Peyer's patch (tissue), 4 donors: ENCODE results near the gene OLA1.

Experiments used
- POLR2A ChIP-seq, 2 donors: fragments of 450-650 bp; IDR thresholded peaks; one replicate each; pipeline ENCODE4 v1.5.1; 2017; ENCODE audit warnings: antibody characterized with exemption in 2 of 2, mild to moderate bottlenecking in 2 of 2, moderate library complexity in 2 of 2
- TF ChIP-seq, protein P1 (sequence below), 6 experiments: fragments of 450-650 bp in 4 of 6; fragments of 200-600 bp in 2 of 6; sonication (generic) in 1 of 6; IDR thresholded peaks; one replicate each; pipeline ENCODE4 v1.5.1; 2017 to 2019; ENCODE audit warnings: antibody characterized with exemption in 6 of 6, mild to moderate bottlenecking in 3 of 6, moderate library complexity in 1 of 6

- TF ChIP-seq POLR2A (IDR thresholded peaks at IDR 0.05), result no peak
- TF ChIP-seq, protein P1, sequence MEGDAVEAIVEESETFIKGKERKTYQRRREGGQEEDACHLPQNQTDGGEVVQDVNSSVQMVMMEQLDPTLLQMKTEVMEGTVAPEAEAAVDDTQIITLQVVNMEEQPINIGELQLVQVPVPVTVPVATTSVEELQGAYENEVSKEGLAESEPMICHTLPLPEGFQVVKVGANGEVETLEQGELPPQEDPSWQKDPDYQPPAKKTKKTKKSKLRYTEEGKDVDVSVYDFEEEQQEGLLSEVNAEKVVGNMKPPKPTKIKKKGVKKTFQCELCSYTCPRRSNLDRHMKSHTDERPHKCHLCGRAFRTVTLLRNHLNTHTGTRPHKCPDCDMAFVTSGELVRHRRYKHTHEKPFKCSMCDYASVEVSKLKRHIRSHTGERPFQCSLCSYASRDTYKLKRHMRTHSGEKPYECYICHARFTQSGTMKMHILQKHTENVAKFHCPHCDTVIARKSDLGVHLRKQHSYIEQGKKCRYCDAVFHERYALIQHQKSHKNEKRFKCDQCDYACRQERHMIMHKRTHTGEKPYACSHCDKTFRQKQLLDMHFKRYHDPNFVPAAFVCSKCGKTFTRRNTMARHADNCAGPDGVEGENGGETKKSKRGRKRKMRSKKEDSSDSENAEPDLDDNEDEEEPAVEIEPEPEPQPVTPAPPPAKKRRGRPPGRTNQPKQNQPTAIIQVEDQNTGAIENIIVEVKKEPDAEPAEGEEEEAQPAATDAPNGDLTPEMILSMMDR (IDR thresholded peaks at IDR 0.05), result no peak
Measured at GRCh38 chr2:174024524-174025270, 223.6 kb downstream of the OLA1 start.
